A549 (cell line): ENCODE results near the gene TSHZ2. TPM values are rescaled to one million over a fixed set of nuclear protein-coding genes. Genes with fewer than 3 reads are reported as not detected.

Source experiments
- ATAC-seq, 2 experiments: fragments of 200-7000 bp in 1 of 2; fragments of >200 bp in 1 of 2; cut with Nextera tagmentation in 1 of 2; cut with Tn5 transposase in 1 of 2; 3 replicates each; pipeline versions ENCODE4 v1.8.0 to v1.9.1; 2018 to 2020; ENCODE audit warnings: mild to moderate bottlenecking in 1 of 2, moderate library complexity in 1 of 2
- CTCF ChIA-PET: fragments of 300-600 bp; sonication (Branson Sonifier 250); formaldehyde crosslinking; extraction: SDS; loops from one replicate; lab custom pipeline; 2021; ENCODE audit warnings: antibody characterized with exemption, inconsistent platforms; lab: Yijun Ruan, JAX
- POLR2A ChIA-PET: fragments of 350-600 bp; formaldehyde crosslinking; extraction: SDS; loops from one replicate; lab custom pipeline; 2021; ENCODE audit warnings: antibody characterized with exemption, inconsistent platforms; lab: Yijun Ruan, JAX
- DNase-seq, 2 experiments: peaks; one replicate each; pipeline versions ENCODE4 v3.0.0 to v3.0.0-alpha.2; 2011 to 2016; ENCODE audit warnings: low read depth in 1 of 2, low spot score in 1 of 2
- FAIRE-seq: peaks from 2 replicates; lab custom pipeline; 2011; peaks lifted over from hg19 to GRCh38; lab: Jason Lieb, UNC
- H3K27ac ChIP-seq, 2 experiments: fragments of >200 bp; sonication (Bioruptor Twin); formaldehyde crosslinking; 3 replicates each; pipeline ENCODE4 v1.5.1; 2016 to 2017
- H3K4me1 ChIP-seq: fragments of >200 bp; sonication (Bioruptor Twin); formaldehyde crosslinking; 3 replicates; pipeline ENCODE4 v1.6.1; 2016
- H3K4me2 ChIP-seq: fragments of >200 bp; sonication (Bioruptor Twin); formaldehyde crosslinking; 3 replicates; pipeline ENCODE4 v1.6.1; 2016
- H3K4me3 ChIP-seq: fragments of >200 bp; sonication (Bioruptor Twin); formaldehyde crosslinking; 3 replicates; pipeline ENCODE4 v1.5.1; 2016
- H3K9me3 ChIP-seq: fragments of >200 bp; sonication (Bioruptor Twin); formaldehyde crosslinking; 3 replicates; pipeline ENCODE4 v1.6.1; 2016
- BHLHE40 ChIP-seq: IDR thresholded peaks from 2 replicates; pipeline ENCODE4 v1.6.1; 2012; ENCODE audit warnings: low read depth, low read length, inconsistent platforms
- FOSB ChIP-seq: fragments of 250-450 bp; sonication (Bioruptor Pico); IDR thresholded peaks from 2 replicates; pipeline ENCODE4 v1.5.0; 2020; ENCODE audit warnings: mild to moderate bottlenecking, moderate library complexity
- GATA3 ChIP-seq: IDR thresholded peaks from 2 replicates; pipeline ENCODE4 v1.6.1; 2012; ENCODE audit warnings: borderline replicate concordance
- HEYL ChIP-seq: fragments of 250-450 bp; sonication (Bioruptor Pico); IDR thresholded peaks from 2 replicates; pipeline ENCODE4 v1.8.0; 2021; ENCODE audit warnings: mild to moderate bottlenecking, moderate library complexity
- HOXA7 ChIP-seq: fragments of 250-450 bp; sonication (Bioruptor Pico); IDR thresholded peaks from 2 replicates; pipeline ENCODE4 v1.5.0; 2020; ENCODE audit warnings: mild to moderate bottlenecking, moderate library complexity
- HOXB13 ChIP-seq: fragments of 250-450 bp; sonication (Bioruptor Pico); IDR thresholded peaks from 2 replicates; pipeline ENCODE4 v1.5.0; 2020; ENCODE audit warnings: low read depth, mild to moderate bottlenecking, moderate library complexity
- HOXB5 ChIP-seq: fragments of 250-450 bp; sonication (Bioruptor Pico); IDR thresholded peaks from 2 replicates; pipeline ENCODE4 v1.5.0; 2020; ENCODE audit warnings: mild to moderate bottlenecking, moderate library complexity
- KDM1A ChIP-seq: fragments of 200-600 bp; sonication (generic); IDR thresholded peaks from 2 replicates; pipeline ENCODE4 v1.6.1; 2016; ENCODE audit warnings: low read depth, mild to moderate bottlenecking
- MAX ChIP-seq: IDR thresholded peaks from 2 replicates; pipeline ENCODE4 v1.6.1; 2012
- MAZ ChIP-seq: fragments of 150-350 bp; IDR thresholded peaks from 2 replicates; pipeline ENCODE4 v1.6.1; 2014; ENCODE audit warnings: antibody characterized with exemption, low read depth, low read length, borderline replicate concordance
- PBX3 ChIP-seq: IDR thresholded peaks from 2 replicates; pipeline ENCODE4 v1.6.1; 2012
- RCOR1 ChIP-seq: fragments of 150-350 bp; IDR thresholded peaks from 2 replicates; pipeline ENCODE4 v1.6.1; 2014; ENCODE audit warnings: antibody characterized with exemption, low read length, low read depth
- REST ChIP-seq: fragments of 200-600 bp; sonication (generic); IDR thresholded peaks from 2 replicates; pipeline ENCODE4 v1.6.1; 2016; ENCODE audit warnings: antibody characterized with exemption, mild to moderate bottlenecking, moderate library complexity
- RNF2 ChIP-seq: fragments of 200-600 bp; sonication (generic); IDR thresholded peaks from 2 replicates; pipeline ENCODE4 v1.6.1; 2016; ENCODE audit warnings: low read depth, mild to moderate bottlenecking, antibody characterized with exemption, moderate library complexity, borderline replicate concordance
- SMC3 ChIP-seq: fragments of >200 bp; sonication (Bioruptor Twin); formaldehyde crosslinking; IDR thresholded peaks from 3 replicates; pipeline ENCODE4 v1.6.1; 2018; ENCODE audit warnings: inconsistent platforms
- TFCP2L1 ChIP-seq: fragments of 250-450 bp; sonication (Bioruptor Pico); IDR thresholded peaks from 2 replicates; pipeline ENCODE4 v1.5.0; 2021; ENCODE audit warnings: mild to moderate bottlenecking
- TP53 ChIP-seq: fragments of 250-450 bp; sonication (Bioruptor Pico); IDR thresholded peaks from 2 replicates; pipeline ENCODE4 v1.5.0; 2021; ENCODE audit warnings: mild to moderate bottlenecking, moderate library complexity
- WGBS: methylation state at CpG from one replicate; pipeline ENCODE4 v1.1.6; 2017; ENCODE audit errors: missing lambda C conversion rate; 5-methylcytosine and 5-hydroxymethylcytosine counted together
- polyA plus RNA-seq, 4 experiments: library from polyadenylated mRNA; depleted of rRNA in 3 of 4; stranded (reverse); fragments of >200 nt; fragmentation: RNase III in 1 of 4; extraction: RNeasy Plus Mini Kit Qiagen cat#74134 plus additional on column Dnase treatment in 1 of 4; gene quantifications; 2 replicates in 3 of 4; 3 replicates in 1 of 4; pipeline ENCODE4 v1.2.3, GENCODE V29; 2011 to 2017
- TF ChIP-seq, protein P1 (sequence below): fragments of 250-450 bp; sonication (Bioruptor Pico); IDR thresholded peaks from 2 replicates; pipeline ENCODE4 v1.5.0; 2021; ENCODE audit warnings: mild to moderate bottlenecking, moderate library complexity, borderline replicate concordance

The TSHZ2 gene
- polyA plus RNA-seq, 2 of the 4 experiments (the other 2 are of a cell fraction) = not detected

DNA sequence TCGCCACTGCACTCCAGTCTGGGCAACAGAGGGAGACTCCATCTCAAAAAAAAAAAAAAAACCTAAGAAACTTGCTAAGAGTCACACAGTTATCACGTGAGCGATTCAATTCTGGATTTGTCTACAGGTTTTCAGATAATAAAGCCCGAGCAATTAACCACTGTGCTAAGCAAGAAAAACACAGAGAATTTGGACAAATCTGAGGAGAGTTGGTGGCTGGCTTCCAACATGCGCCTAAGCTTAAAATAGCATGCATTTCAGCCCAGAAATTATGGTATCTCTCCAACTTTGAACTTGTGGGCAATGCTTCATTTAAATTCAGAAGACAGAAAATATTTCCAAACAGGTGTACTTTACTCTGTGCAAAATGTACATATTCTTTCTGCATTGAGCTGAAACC is 232.9 kb downstream of the TSHZ2 start:
- WGBS = 41% methylated on average over 5 of the region's 5 CpGs

DNA sequence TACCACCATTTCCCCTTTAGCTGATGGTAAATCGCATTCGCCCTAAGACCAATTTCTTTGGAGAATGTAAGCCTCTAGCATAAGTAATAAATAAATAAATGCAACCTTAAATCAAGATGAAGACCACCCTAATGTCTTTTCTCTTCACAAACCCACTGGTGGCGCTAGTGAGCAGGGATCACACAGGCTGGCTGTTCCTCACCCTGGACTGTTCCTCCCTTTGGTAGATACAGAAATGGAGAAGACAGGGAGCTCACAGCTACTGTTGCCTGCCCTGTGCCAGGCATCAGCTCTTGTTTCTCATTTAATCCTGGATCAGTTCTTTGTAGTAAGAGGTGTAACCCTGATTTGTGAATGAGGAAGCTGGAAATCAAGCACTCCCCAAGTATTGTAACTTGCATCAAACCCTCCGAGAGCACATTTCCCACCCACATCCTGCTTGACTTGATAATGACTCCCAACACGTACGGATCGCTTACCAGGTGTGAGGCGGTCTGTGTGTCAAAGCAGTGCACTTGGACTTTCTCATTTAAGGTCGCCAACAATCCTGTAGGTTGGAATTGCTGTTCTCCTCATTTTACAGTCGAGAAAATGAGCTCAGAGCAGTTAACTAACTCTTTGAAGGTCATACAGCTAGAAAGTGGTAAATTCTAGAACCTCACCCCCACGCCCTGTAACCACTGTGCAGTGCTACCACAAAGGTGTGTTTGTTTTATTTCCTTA is 236.1 kb downstream of the TSHZ2 start:
- no peak overlapping the region for H3K4me3 ChIP-seq
- H3K27ac ChIP-seq = no peak overlapping the region
- H3K4me2 ChIP-seq = no peak overlapping the region
- no peaks in the 10 kb centered on the region for H3K9me3 ChIP-seq
- DNase-seq = peak in 1 of 2 experiments; percentile 23
- no peak for TF ChIP-seq FOSB (CRISPR knock-in tag)
- TF ChIP-seq SMC3 = no peak
- no peak for TF ChIP-seq MAX
- no peak for TF ChIP-seq GATA3
- no peak for TF ChIP-seq HOXA7
- TF ChIP-seq KDM1A = no peak
- no peak for TF ChIP-seq TP53 (CRISPR knock-in tag)
- no peak for TF ChIP-seq BHLHE40
- no peak for ATAC-seq
- POLR2A ChIA-PET = no interaction called here
- 46% methylated on average over 11 of the region's 11 CpGs for WGBS
- CTCF ChIA-PET = interaction anchor here (1.0 to 1.5 kb wide), 5 partner anchors 8 to 16 kb away, joined by 3 to 4 read pairs (median 3); no protein-coding TSS in a partner anchor
- no peaks in the 10 kb centered on the region for H3K4me1 ChIP-seq
- no peak for FAIRE-seq

More for the DNA sequence above, 232.9 kb downstream of the TSHZ2 start:
- Histone ChIP-seq H3K9me3 (no peaks in the 10 kb centered on the region), H3K27ac (no peak overlapping the region), H3K4me1 (no peaks in the 10 kb centered on the region), H3K4me3 (no peak overlapping the region), H3K4me2 (no peak overlapping the region)
- CTCF ChIA-PET = interaction anchor here (0.7 to 1.1 kb wide), 2 partner anchors 11 to 1097 kb away, joined by 3 read pairs; no protein-coding TSS in a partner anchor
- no peak for DNase-seq
- POLR2A ChIA-PET = no interaction called here
- FAIRE-seq = no peak
- no peak for ATAC-seq
- TF ChIP-seq GATA3 (no peak), HOXB5 (CRISPR knock-in tag) (no peak), REST (no peak), RCOR1 (no peak), HEYL (CRISPR knock-in tag) (no peak), TFCP2L1 (no peak), MAZ (no peak), HOXB13 (CRISPR knock-in tag) (no peak), RNF2 (no peak), PBX3 (no peak)
- TF ChIP-seq, protein P1, sequence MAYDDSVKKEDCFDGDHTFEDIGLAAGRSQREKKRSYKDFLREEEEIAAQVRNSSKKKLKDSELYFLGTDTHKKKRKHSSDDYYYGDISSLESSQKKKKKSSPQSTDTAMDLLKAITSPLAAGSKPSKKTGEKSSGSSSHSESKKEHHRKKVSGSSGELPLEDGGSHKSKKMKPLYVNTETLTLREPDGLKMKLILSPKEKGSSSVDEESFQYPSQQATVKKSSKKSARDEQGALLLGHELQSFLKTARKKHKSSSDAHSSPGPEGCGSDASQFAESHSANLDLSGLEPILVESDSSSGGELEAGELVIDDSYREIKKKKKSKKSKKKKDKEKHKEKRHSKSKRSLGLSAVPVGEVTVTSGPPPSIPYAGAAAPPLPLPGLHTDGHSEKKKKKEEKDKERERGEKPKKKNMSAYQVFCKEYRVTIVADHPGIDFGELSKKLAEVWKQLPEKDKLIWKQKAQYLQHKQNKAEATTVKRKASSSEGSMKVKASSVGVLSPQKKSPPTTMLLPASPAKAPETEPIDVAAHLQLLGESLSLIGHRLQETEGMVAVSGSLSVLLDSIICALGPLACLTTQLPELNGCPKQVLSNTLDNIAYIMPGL (CRISPR knock-in tag) = no peak
